HG02798 (cell line): Measurements from ENCODE around the gene IL1RL1.

ENCODE experiments used
- ATAC-seq: cut with Tn5 transposase; IDR thresholded peaks from one replicate; pipeline ENCODE4 v1.9.1; 2021; ENCODE audit warnings: mild to moderate bottlenecking; ENCODE audit not compliant: unreplicated experiment, poor library complexity

The IL1RL1 gene

GRCh38 chr2:102310964-102311640, at the start of gene IL1RL1:
TSS of gene IL1RL1 (plus strand) at chr2:102311563. CDS start at chr2:102338265, 26,702 bp downstream.
- no peak for ATAC-seq

GRCh38 chr2:102262216-102263129, 48.9 kb upstream of the IL1RL1 start:
- ATAC-seq: no peak

- ATAC-seq: no peak
Observed at GRCh38 chr2:102264952-102265351, 46.4 kb upstream of the IL1RL1 start.

- ATAC-seq: no peak
Observed at GRCh38 chr2:102266204-102266603, 45.2 kb upstream of the IL1RL1 start.

DNA sequence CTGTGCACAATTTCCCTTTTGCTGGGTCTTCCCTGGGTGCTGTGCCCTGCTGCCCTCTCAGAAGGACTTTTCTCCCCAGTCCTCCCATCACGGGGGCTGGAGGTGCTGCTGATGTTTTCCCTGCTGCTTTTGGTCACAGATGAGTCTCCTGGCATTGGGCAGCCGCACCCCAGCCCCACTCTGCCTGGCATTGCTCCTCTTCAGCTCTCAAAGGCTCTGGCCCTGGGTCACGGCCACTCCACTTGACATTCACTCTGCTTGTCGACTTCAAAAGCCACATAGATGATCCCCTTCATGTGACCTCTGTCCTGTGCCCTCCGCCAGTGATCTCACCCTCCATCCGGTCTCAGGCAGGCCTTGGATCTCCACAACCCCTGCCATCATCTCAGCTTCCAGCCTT, 43.6 kb upstream of the IL1RL1 start:
- no peak for ATAC-seq

- no peak for ATAC-seq
Observed at GRCh38 chr2:102268510-102269199, 42.7 kb upstream of the IL1RL1 start.

- ATAC-seq: no peak
Observed at GRCh38 chr2:102269200-102269524, 42.2 kb upstream of the IL1RL1 start.

DNA sequence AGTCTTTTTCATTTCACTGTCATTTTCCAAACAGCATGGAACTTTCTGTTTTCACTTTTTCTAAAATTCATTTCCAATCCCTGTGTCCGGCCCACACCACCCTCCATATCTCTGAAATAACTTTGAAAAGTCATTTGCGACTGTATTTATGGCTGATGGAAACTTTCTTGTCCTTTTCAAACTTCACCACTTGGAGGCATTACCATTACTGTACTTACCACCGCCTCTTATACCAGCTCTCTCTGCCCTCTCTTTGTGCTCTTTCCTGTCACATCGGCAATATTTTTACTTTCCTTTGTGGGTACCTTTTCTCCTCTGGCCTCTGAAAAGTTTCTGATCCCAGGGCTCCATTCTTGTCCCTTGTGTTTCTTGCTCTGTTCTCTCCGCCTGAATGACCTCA, 39.5 kb upstream of the IL1RL1 start:
- ATAC-seq: no peak

DNA sequence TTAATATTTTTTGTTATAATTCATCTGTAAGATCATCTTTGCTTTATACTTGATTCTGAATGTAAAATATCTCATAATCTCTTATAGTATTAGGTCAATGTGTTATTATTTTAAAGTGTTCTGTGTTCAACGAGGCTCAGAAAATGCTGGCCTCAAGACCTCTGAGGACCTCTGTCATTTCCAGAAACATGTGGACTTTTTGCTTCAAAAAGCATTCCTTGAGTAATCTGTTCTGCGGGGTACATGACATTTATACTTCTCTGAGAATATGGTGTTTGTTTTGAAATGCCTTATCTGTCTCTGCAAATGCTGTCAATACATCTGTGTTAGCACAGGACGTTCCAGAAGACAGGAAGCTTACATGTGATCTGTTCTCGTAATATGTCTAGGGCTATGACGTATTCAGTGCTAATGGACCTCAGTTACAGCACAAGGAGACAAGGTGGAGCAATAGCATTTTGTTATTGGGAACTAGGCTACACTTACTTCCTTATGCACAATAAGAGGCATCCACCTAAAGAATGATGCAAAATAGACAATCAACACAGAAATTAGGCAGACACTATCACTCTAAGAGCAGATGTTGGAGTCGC, 37.6 kb upstream of the IL1RL1 start:
- ATAC-seq: no peak

DNA sequence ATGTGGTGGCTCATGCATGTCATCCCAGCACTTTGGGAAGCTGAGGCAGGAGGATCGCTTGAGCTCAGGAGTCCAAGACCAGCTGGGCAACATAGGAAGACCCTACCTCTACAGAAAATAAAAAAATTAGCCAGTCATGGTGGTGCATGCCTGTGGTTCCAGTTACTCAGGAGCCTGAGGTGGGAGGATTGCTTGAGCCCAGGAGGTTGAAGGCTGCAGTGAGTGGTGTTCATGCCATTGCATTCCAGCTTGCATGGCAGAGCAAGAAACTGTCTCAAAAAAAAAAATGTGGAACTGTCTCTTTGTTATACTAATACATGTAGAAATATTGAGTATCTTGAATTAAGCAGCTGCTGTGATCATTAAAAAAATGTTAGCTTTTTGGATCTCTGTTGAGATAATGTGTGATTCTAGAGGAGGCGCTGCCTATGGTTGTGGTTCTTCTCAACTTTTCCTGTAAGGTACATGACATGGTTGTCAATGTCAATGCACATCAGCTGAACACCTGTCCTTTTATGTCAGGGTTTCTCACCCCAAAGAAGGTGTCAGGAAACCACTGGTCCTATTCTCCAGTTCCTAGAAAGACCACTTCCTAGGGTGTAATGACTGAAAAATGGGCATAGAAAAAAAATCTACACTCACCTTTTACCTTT, 34.7 kb upstream of the IL1RL1 start:
- no peak for ATAC-seq

DNA sequence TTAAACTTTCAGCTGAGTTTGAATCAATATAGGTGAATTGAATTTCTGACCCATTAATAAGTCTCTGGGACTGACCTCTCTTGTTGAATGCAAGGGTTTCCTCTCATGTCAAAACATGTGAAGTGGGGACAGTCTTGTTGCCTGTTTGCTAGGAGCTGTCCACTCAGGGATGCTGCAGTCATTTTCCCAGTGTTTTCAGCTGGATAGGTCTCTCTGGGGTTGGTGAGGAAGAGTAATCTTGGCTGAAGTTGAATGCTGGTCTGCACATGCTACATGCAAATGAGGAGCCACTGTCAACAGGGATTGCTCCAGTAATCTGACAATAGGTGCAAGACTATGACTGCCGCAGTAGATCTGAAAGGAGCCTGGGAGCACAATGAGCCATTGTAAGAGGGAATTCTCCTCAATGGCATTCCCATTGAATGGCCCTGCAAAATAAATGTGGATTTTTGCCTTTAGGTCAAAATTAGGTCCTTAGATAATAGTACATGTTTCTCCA, 34.1 kb upstream of the IL1RL1 start:
- no peak for ATAC-seq

DNA sequence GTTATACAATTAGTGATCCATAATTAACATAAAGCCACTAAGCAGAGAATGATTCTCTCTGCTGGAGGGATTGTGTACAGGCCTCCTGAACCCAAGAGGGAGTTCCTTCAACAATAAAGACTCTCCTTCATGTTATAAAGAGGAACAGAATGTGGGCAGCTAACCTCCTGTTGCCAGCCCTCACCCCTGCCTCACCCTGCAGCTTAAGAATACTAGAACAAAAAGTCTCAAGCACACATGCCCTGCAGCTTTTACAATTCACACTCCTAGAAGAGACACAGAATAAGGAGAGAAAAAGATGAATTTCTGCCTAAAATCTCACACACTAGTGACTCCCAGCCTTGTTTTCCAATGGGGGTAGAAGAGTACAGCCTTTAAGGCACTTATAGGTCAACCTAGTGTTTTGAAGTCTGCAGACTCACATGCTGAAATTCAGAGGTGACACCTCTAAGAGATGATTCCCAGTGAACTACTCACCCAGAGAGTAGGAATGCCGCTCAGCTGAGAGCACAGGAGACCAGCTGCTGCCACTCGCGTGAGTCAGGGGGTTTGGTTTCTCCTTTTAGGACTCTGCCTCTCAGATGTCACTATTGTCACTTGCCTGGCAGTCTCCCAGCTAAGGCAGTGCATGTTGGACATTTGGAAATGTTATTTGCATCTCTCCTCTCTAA, 32.5 kb upstream of the IL1RL1 start:
- no peak for ATAC-seq

DNA sequence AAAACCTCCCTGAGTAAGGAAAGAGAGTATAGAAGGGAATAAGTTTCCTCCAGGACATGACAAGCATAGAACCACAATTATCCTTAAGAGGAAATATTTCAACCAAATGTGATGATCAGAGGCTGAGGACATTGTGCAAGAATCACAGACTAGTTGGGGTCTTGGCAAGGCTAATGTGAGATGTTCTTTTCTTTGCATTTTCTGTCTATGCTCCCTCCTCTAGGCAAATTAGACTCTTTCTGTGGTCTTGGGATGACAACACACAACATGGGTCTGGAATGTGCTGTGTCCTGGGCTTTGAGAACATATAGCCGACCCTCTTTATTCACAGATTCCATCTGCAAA, 32.0 kb upstream of the IL1RL1 start:
- ATAC-seq: no peak

- ATAC-seq: no peak
Observed at GRCh38 chr2:102282678-102283091, 28.7 kb upstream of the IL1RL1 start.

DNA sequence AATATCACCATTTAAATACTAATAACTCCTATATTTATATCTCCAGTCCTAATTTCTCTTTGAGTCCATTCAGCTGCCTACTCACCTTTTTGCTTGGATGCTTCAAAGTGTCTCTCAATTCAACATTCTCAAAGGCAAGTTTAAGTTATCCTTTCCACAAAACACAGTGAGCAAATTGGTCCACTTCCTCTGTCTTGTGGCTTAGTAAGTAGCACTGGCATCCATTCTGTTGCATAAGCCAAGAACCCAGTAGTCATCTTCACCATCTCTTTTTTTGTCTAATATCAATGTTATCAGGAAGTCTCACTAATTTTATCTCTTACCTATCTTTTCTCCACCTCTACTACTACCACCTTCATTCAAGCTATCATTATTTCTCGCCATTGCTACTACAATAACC, 27.4 kb upstream of the IL1RL1 start:
- ATAC-seq: no peak

- ATAC-seq: no peak
Observed at GRCh38 chr2:102284611-102285010, 26.8 kb upstream of the IL1RL1 start.

- ATAC-seq: no peak
Observed at GRCh38 chr2:102285368-102285767, 26.0 kb upstream of the IL1RL1 start.

- ATAC-seq: no peak
Observed at GRCh38 chr2:102286041-102286440, 25.3 kb upstream of the IL1RL1 start.

- no peak for ATAC-seq
Observed at GRCh38 chr2:102289129-102289528, 22.2 kb upstream of the IL1RL1 start.

GRCh38 chr2:102290594-102290993, 20.8 kb upstream of the IL1RL1 start:
- ATAC-seq: no peak
